Measurements from ENCODE around the gene AAK1.

GRCh38 chr2:69556008-69556407 lies 87.5 kb downstream of the AAK1 start:
- TF ChIP-seq CTCF (IDR thresholded peaks at IDR 0.05 in 2 of 3, conservative IDR thresholded peaks at IDR 0.05 in 1 of 3; ENCODE audit: control insufficient read depth in 2 of 3, extremely low read depth in 1 of 3, insufficient read depth in 1 of 3, low read depth in 3 of 3, low read length in 3 of 3) (no peak), PAX8 (IDR thresholded peaks at IDR 0.05) (no peak), MYB (IDR thresholded peaks at IDR 0.05; ENCODE audit: borderline replicate concordance, low read depth, low read length) (no peak), CEBPZ (IDR thresholded peaks at IDR 0.05; ENCODE audit: low read depth, low read length) (no peak), ETV6 (conservative IDR thresholded peaks at IDR 0.05 in 1 of 2, IDR thresholded peaks at IDR 0.05 in 1 of 2; ENCODE audit: borderline replicate concordance in 1 of 2, low read depth in 1 of 2) (no peak), USF1 (IDR thresholded peaks at IDR 0.05; ENCODE audit: borderline replicate concordance, extremely low read length, insufficient read depth, low read depth, low read length) (no peak), NKRF (conservative IDR thresholded peaks at IDR 0.05) (no peak), NR2C2 (IDR thresholded peaks at IDR 0.05; ENCODE audit: borderline replicate concordance, control insufficient read depth, insufficient read length, low read depth) (no peak), GABPA (IDR thresholded peaks at IDR 0.05; ENCODE audit: low read depth) (no peak), YY1 (IDR thresholded peaks at IDR 0.05; ENCODE audit: low read depth, low read length) (no peak)

All from GM12878 (cell line).